GM10248 (cell line): ENCODE measurements around the gene INTS15.
"Not testable (repeated sequence)": the region's sequence is repeated elsewhere in the genome, so short reads cannot be mapped to it uniquely, and the experiment has no call there.

Experiments used
- CTCF ChIA-PET: fragments of 300-600 bp; sonication (Branson Sonifier 250); formaldehyde crosslinking; extraction: SDS; loops from one replicate; lab custom pipeline; 2021; ENCODE audit warnings: antibody characterized with exemption; lab: Yijun Ruan, JAX
- POLR2A ChIA-PET: fragments of 350-650 bp; sonication (Branson Sonifier 250); formaldehyde crosslinking; extraction: SDS; loops from one replicate; lab custom pipeline; 2020; ENCODE audit warnings: antibody characterized with exemption; lab: Yijun Ruan, JAX
- DNase-seq: peaks from one replicate; pipeline ENCODE4 v3.0.0; 2012; ENCODE audit errors: extremely low spot score
- CTCF ChIP-seq: IDR thresholded peaks from 2 replicates; pipeline ENCODE4 v1.5.1; 2012; ENCODE audit warnings: mild to moderate bottlenecking, low read depth; ENCODE audit errors: extremely low read depth, missing control alignments, control extremely low read depth

The INTS15 gene

GRCh38 chr7:6576024-6576866, 13.6 kb upstream of the INTS15 start:
- POLR2A ChIA-PET: no interaction called here
- CTCF ChIA-PET: interaction anchor here (1.1 to 8.5 kb wide), 5 partner anchors 11 to 61 kb away, joined by 3 to 69 read pairs (median 6); partner anchors contain the start of gene INTS15
- no peak for TF ChIP-seq CTCF
- no peak for DNase-seq

DNA sequence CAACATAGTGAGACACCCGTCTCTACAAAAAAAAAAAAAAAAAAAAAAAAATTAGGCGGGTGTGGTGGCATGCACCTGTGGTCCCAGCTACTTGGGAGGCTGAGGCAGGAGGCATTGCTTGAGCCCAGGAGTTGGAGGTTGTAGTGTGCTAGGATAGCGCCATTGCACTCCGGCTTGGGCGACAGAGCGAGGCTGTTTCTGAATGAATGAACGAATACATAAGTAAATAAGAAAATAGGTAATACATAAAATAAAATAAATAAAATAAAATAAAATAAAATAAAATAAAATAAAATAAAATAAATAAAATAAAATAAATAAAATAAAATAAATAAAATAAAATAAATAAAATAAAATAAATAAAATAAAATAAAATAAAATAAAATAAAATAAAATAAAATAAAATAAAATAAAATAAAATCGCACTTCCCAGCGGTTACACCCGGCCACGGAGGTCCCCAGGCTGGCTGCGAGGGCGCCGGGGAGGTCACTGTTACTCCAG, 12.9 kb upstream of the INTS15 start:
- CTCF ChIA-PET: interaction anchor here (0.9 to 8.5 kb wide), 4 partner anchors 14 to 63 kb away, joined by 3 to 69 read pairs (median 4); partner anchors contain the start of gene INTS15
- POLR2A ChIA-PET, DNase-seq: not testable (repeated sequence)

GRCh38 chr7:6577369-6578113, 12.3 kb upstream of the INTS15 start, which contains the start of gene ZDHHC4:
ZDHHC4 (plus strand) TSS chr7:6577454; CDS start chr7:6580562, 3,108 bp downstream.
- POLR2A ChIA-PET: no interaction called here
- DNase-seq: peak; percentile 99
- peak; percentile 3 for TF ChIP-seq CTCF
- CTCF ChIA-PET: interaction anchor here (0.7 to 8.5 kb wide), 8 partner anchors 10 to 721 kb away, joined by 3 to 69 read pairs (median 3); partner anchors contain the start of gene INTS15

GRCh38 chr7:6578114-6579084, 11.4 kb upstream of the INTS15 start:
- TF ChIP-seq CTCF: no peak
- CTCF ChIA-PET: interaction anchor here (0.7 to 8.5 kb wide), 7 partner anchors 11 to 722 kb away, joined by 3 to 69 read pairs (median 3); partner anchors contain the start of gene INTS15
- POLR2A ChIA-PET: no interaction called here
- no peak for DNase-seq

DNA sequence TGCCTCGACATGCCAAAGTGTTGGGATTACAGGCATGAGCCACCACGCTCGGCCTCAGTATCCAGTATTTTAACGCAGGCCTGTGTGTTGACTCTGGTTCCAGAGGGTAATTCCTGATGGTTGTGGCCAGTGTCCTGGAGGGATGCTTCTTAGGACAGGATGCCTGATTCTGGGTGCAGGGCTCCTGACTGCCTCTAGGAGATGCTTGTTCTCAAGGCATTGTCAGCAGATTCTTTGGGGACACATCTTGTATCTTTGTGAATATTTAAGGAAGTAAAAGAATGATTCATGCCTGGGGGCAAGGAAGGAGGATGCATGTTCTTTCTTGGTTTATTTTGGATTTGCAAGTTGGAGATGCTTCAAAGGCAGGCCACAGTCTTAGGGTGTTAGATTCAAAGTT, 10.4 kb upstream of the INTS15 start:
- TF ChIP-seq CTCF: peak; percentile 24
- CTCF ChIA-PET: interaction anchor here (2.0 kb wide), 1 partner anchor 11 kb away, joined by 12 read pairs; the partner anchor contains the start of gene INTS15
- POLR2A ChIA-PET: no interaction called here
- DNase-seq: no peak

DNA sequence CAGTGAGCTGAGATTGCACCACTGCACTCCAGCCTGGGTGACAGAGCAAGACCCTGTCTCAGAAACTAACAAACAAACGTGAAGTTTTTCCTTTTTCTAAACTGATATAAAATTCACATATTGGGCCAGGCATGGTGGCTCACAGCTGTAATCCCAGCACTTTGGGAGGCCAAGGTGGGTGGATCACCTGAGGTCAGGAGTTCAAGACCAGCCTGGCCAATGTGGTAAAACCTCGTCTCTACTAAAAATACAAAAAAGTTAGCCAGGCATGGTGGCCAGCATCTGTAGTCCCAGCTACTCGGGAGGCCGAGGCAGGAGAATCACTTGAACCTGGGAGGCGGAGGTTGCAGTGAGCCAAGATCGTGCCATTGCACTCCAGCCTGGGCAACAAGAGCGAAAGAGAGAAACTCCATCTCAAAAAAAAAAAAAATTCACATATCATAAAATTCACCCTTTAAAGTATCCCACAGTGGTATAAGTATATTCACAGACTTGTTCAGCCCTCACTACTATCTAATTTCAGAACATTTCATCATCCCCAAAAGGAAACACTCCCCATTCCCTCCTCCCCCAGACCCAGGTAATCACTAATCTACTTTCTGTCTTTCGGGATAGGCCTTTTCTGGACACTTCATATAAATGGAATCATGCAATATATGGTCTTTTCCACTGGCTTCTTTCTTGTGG, 3.9 kb upstream of the INTS15 start:
- CTCF ChIA-PET, DNase-seq, POLR2A ChIA-PET: not testable (repeated sequence)
